Endothelial cell of umbilical vein (primary cell): Measurements from ENCODE around the gene TMEM41A. TPM values are rescaled to one million over a fixed set of nuclear protein-coding genes. Genes with fewer than 3 reads are reported as not detected.

Experiments used
- BruUV-seq: library from RNA; stranded (reverse); fragments of 400-500 nt; replicated peaks from 2 replicates; lab custom pipeline; 2021; lab: Mats Ljungman, UMichigan
- CTCF ChIA-PET: fragments of 300-600, 350-600 bp; sonication (Branson Sonifier 250); formaldehyde crosslinking; loops from one replicate; lab custom pipeline; 2021; ENCODE audit warnings: antibody characterized with exemption, inconsistent platforms; lab: Charles Lee
- POLR2A ChIA-PET: fragments of 300-600, 350-600 bp; sonication (Branson Sonifier 250); formaldehyde crosslinking; loops from one replicate; lab custom pipeline; 2021; ENCODE audit warnings: antibody characterized with exemption, inconsistent platforms; lab: Charles Lee
- DNase-seq: peaks from one replicate; pipeline ENCODE4 v3.0.0-alpha.2; 2011; ENCODE audit warnings: low read depth, low spot score
- FAIRE-seq: peaks from 2 replicates; lab custom pipeline; 2011; peaks lifted over from hg19 to GRCh38; lab: Jason Lieb, UNC
- H2AFZ ChIP-seq: 2 replicates; pipeline ENCODE4 v1.6.0; 2012; ENCODE audit warnings: low read depth, low read length, control low read depth, inconsistent platforms
- H3K27ac ChIP-seq: 2 replicates; pipeline ENCODE4 v1.5.1; 2011; ENCODE audit warnings: low read depth, mild to moderate bottlenecking, control low read depth, low read length, moderate library complexity; ENCODE audit not compliant: insufficient read depth
- H3K27me3 ChIP-seq, 2 experiments: 2 replicates each; pipeline versions ENCODE4 v1.6.0 to v1.6.1; 2011; ENCODE audit warnings: low read length in 2 of 2, mixed read lengths in 1 of 2; ENCODE audit not compliant: control insufficient read depth in 2 of 2, insufficient read depth in 2 of 2
- H3K36me3 ChIP-seq, 2 experiments: 2 replicates in 1 of 2; 3 replicates in 1 of 2; pipeline ENCODE4 v1.5.1; 2011; ENCODE audit warnings: low read length in 2 of 2, mild to moderate bottlenecking in 1 of 2, moderate library complexity in 1 of 2; ENCODE audit not compliant: control insufficient read depth in 2 of 2, insufficient read depth in 2 of 2; ENCODE audit errors: extremely low read depth in 1 of 2
- H3K4me1 ChIP-seq: 3 replicates; pipeline ENCODE4 v1.5.1; 2011; ENCODE audit warnings: mild to moderate bottlenecking, low read length; ENCODE audit not compliant: control insufficient read depth, insufficient read depth; ENCODE audit errors: extremely low read depth
- H3K4me2 ChIP-seq: 2 replicates; pipeline ENCODE4 v1.6.1; 2011; ENCODE audit warnings: low read length, control low read depth, mixed read lengths; ENCODE audit not compliant: insufficient read depth
- H3K4me3 ChIP-seq, 3 experiments: fragments of 200-600 bp in 1 of 3; sonication (generic), shearing (Covaris generic) in 1 of 3; replicated peaks in 1 of 3; 2 replicates each; pipeline ENCODE4 v1.5.1; 2011 to 2016; ENCODE audit warnings: control low read depth in 3 of 3, low read length in 3 of 3, mild to moderate bottlenecking in 2 of 3, inconsistent platforms in 1 of 3, low read depth in 1 of 3, moderate library complexity in 1 of 3; ENCODE audit not compliant: insufficient read depth in 1 of 3
- H3K79me2 ChIP-seq: 2 replicates; pipeline ENCODE4 v1.6.0; 2012; ENCODE audit warnings: low read length, inconsistent platforms; ENCODE audit not compliant: control insufficient read depth, insufficient read depth
- H3K9ac ChIP-seq: replicated peaks from 2 replicates; pipeline ENCODE3; 2011; ENCODE audit warnings: low read length, control low read depth; ENCODE audit not compliant: insufficient read depth; ENCODE audit errors: extremely low read depth
- H3K9me1 ChIP-seq: replicated peaks from 3 replicates; pipeline ENCODE4 v1.6.0; 2011; ENCODE audit warnings: mild to moderate bottlenecking, low read length; ENCODE audit not compliant: control insufficient read depth, insufficient read depth; ENCODE audit errors: extremely low read depth
- H3K9me3 ChIP-seq: replicated peaks from 2 replicates; pipeline ENCODE4 v1.5.1; 2012; ENCODE audit warnings: low read length, inconsistent platforms; ENCODE audit not compliant: control insufficient read depth, insufficient read depth
- H4K20me1 ChIP-seq: replicated peaks from 2 replicates; pipeline ENCODE3; 2011; ENCODE audit warnings: mild to moderate bottlenecking, low read length; ENCODE audit not compliant: control insufficient read depth, insufficient read depth; ENCODE audit errors: extremely low read depth
- CTCF ChIP-seq, 2 donors: IDR thresholded peaks; 1 replicate in 1 of 2; 2 replicates in 1 of 2; pipeline ENCODE4 v1.5.1; 2011; ENCODE audit warnings: low read length in 2 of 2, mild to moderate bottlenecking in 2 of 2, moderate library complexity in 2 of 2, control low read depth in 1 of 2, inconsistent platforms in 1 of 2, low read depth in 1 of 2; ENCODE audit not compliant: insufficient read depth in 1 of 2; ENCODE audit errors: extremely low read depth in 1 of 2
- EZH2 ChIP-seq: IDR thresholded peaks from 2 replicates; pipeline ENCODE4 v1.6.1; 2012; ENCODE audit warnings: borderline replicate concordance, low read depth, mild to moderate bottlenecking, moderate library complexity, low read length, inconsistent platforms; ENCODE audit not compliant: severe bottlenecking
- FOS ChIP-seq: IDR thresholded peaks from 2 replicates; pipeline ENCODE4 v1.6.1; 2011; ENCODE audit warnings: mild to moderate bottlenecking, low read length, moderate library complexity, borderline replicate concordance; ENCODE audit not compliant: insufficient read depth
- GATA2 ChIP-seq: IDR thresholded peaks from 2 replicates; pipeline ENCODE4 v1.7.0; 2011; ENCODE audit warnings: low read depth, mild to moderate bottlenecking, moderate library complexity, mixed read lengths, low read length; ENCODE audit not compliant: insufficient read length, insufficient read depth
- JUN ChIP-seq: IDR thresholded peaks from 2 replicates; pipeline ENCODE4 v1.6.1; 2011; ENCODE audit warnings: borderline replicate concordance, low read depth; ENCODE audit not compliant: insufficient read length, insufficient read depth
- MAX ChIP-seq: IDR thresholded peaks from 2 replicates; pipeline ENCODE4 v1.6.1; 2011; ENCODE audit not compliant: insufficient read depth, insufficient read length
- MYC ChIP-seq: IDR thresholded peaks from one replicate; pipeline ENCODE4 v1.6.1; 2011; ENCODE audit warnings: mild to moderate bottlenecking, low read depth, low read length
- POLR2A ChIP-seq: IDR thresholded peaks from 2 replicates; pipeline ENCODE4 v1.6.1; 2012; ENCODE audit warnings: low read depth, mild to moderate bottlenecking, control low read depth, low read length
- POLR2AphosphoS5 ChIP-seq: IDR thresholded peaks from 2 replicates; pipeline ENCODE4 v1.6.1; 2012; ENCODE audit warnings: low read depth, mild to moderate bottlenecking, control low read depth, low read length, moderate library complexity; ENCODE audit not compliant: insufficient read depth
- dilution Hi-C: fragments of 300-500 bp; cut with MboI; formaldehyde crosslinking; loops from one replicate; pipeline ENCODE4 v1.15.0; 2019; ENCODE audit warnings: low sequenced_read_pairs; ENCODE audit not compliant: extremely low pct_ligation_motif_present
- intact Hi-C: fragments of 100-400 bp; cut with micrococcal nuclease; formaldehyde crosslinking; loops from one replicate; pipeline ENCODE4 v1.10.0; 2022
- polyA plus RNA-seq, 4 experiments: library from polyadenylated mRNA; depleted of rRNA in 3 of 4; stranded (reverse) in 3 of 4; unstranded in 1 of 4; fragments of >200 nt; gene quantifications; 2 replicates each; pipeline versions ENCODE4 v1.2.1 to v1.2.3, GENCODE V29; 2011 to 2012; ENCODE audit warnings: missing spikeins in 1 of 4
- total RNA-seq: library from RNA; stranded (reverse); gene quantifications from 2 replicates; pipeline ENCODE4 v1.2.3, GENCODE V29; 2021

TMEM41A gene
- total and polyA plus RNA-seq, 2 donors (not counting 3 experiments of a cell fraction or from before 2014, with no cell fraction given), result 15.9 to 16.0 TPM

- H3K27ac ChIP-seq, result no peak overlapping the region
- H3K27me3 ChIP-seq, result no peaks in the 10 kb centered on the region
- no peaks in the 10 kb centered on the region for H3K9me3 ChIP-seq
- H3K36me3 ChIP-seq, result no peaks in the 10 kb centered on the region
- no peak overlapping the region for H2AFZ ChIP-seq
- no peak overlapping the region for H3K4me3 ChIP-seq
- BruUV-seq, result no TSS peak
- no peak for DNase-seq
- FAIRE-seq, result no peak
- POLR2A ChIA-PET, result no interaction called here
- no peak overlapping the region for H3K4me2 ChIP-seq
- no peak overlapping the region for H3K9ac ChIP-seq
- no peaks in the 10 kb centered on the region for H3K9me1 ChIP-seq
- no peaks in the 10 kb centered on the region for H3K79me2 ChIP-seq
- peaks cover 6% of the 10 kb centered on the region for H3K4me1 ChIP-seq
- dilution Hi-C loops (no loop called here), intact Hi-C loops (no loop called here)
- CTCF ChIA-PET, result interaction anchor here (1.5 kb wide), 1 partner anchor 72 kb away, joined by 6 read pairs; no protein-coding TSS in a partner anchor
- TF ChIP-seq MAX (no peak), JUN (no peak), GATA2 (no peak), MYC (no peak), FOS (no peak), EZH2 (no peak), POLR2A (no peak), CTCF (IDR thresholded peaks at IDR 0.05; ENCODE audit: extremely low read depth in 1 of 2, insufficient read depth in 1 of 2, low read depth in 1 of 2, low read length in 2 of 2) (no peak), POLR2AphosphoS5 (no peak)
- H4K20me1 ChIP-seq, result no peaks in the 10 kb centered on the region
Observed at GRCh38 chr3:185486394-185486793, 12.4 kb downstream of the TMEM41A start.
